AG10803 (cell line): ENCODE results near the gene RBM15.

Experiments
- DNase-seq: peaks from one replicate; pipeline ENCODE4 v3.0.0; 2010; ENCODE audit warnings: low read depth
- H3K4me3 ChIP-seq: 2 replicates; pipeline ENCODE4 v1.5.1; 2011; ENCODE audit warnings: mild to moderate bottlenecking, low read length, control low read depth
- TF ChIP-seq, protein P1 (sequence below): conservative IDR thresholded peaks from 2 replicates; pipeline ENCODE4 v1.5.1; 2011; ENCODE audit warnings: mild to moderate bottlenecking, low read length, control low read depth, inconsistent platforms

RBM15 gene

DNA sequence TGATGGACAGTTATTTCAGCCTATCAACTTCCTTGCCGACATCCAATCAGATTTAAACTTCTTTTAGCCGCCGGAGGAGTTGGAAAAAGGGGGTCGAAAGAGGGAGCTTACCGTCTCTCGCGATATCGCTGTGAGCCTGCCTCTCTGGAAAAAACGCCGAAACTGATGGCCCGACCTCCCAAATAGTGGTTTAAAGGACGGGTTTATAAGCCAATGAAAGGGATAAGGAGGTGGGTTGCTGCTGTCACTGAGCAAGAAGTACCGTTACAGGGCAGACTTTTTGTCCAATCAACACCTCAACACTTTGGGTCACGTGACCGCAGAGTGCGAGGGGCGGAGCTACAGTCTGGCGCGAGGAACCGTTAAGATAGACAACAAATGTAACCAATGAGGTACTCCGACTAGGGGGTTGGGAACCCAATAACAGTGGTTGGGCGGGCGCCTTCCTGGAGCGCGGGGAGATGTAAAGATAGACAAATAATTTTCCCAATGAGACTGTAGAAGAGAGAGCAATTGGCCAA, at the start of gene RBM15:
RBM15 (plus strand) TSS at position 492 of the 521 bp plus-strand sequence; CDS start at position 521, 29 bp downstream.
- peak; percentile 100 for DNase-seq
- TF ChIP-seq, protein P1, sequence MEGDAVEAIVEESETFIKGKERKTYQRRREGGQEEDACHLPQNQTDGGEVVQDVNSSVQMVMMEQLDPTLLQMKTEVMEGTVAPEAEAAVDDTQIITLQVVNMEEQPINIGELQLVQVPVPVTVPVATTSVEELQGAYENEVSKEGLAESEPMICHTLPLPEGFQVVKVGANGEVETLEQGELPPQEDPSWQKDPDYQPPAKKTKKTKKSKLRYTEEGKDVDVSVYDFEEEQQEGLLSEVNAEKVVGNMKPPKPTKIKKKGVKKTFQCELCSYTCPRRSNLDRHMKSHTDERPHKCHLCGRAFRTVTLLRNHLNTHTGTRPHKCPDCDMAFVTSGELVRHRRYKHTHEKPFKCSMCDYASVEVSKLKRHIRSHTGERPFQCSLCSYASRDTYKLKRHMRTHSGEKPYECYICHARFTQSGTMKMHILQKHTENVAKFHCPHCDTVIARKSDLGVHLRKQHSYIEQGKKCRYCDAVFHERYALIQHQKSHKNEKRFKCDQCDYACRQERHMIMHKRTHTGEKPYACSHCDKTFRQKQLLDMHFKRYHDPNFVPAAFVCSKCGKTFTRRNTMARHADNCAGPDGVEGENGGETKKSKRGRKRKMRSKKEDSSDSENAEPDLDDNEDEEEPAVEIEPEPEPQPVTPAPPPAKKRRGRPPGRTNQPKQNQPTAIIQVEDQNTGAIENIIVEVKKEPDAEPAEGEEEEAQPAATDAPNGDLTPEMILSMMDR, result no peak
- H3K4me3 ChIP-seq, result peak within 1 kb of the TSS; percentile 98

GRCh38 chr1:110291241-110292030, 47.7 kb upstream of the RBM15 start:
- no peak overlapping the region for H3K4me3 ChIP-seq
- DNase-seq, result peak; percentile 13
- TF ChIP-seq, protein P1, result no peak

DNA sequence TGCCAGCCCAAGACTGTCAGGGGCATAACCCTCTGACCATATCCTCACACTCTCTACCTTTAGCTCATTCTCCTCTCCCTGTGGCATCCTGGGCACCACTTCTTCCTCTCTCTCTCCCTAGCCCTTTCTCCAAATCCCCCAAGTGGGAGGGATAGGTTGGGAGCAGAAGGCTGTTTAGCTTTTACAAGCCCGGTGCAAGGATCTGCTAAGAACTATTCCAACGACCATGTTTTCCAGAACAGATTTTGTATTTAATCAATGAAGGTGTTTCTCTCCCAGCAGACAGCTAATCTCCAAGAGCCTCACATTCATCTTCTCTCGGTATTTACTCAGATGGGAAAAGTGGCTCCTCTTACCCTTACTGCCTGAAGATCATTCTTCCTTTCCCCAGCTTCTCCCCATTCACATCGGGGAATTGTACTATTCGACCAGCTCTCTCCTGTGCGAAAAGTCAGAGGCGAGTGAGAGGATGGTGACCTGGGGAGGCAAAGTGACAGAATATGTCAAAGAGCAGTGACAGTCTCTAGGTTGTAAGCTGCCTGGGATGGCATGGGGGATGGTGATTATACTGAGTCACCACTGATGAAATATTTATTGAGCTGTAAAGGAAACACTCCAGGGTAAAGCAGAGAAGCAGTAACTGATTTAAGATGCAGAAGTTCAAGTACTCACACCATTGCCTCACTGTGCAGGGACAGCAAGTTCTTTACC, 47.0 kb upstream of the RBM15 start:
- TF ChIP-seq, protein P1, result 0 out of 2 replicates have a peak, but pooled peaks have one; percentile 4
- DNase-seq, result peak; percentile 74
- no peak overlapping the region for H3K4me3 ChIP-seq

DNA sequence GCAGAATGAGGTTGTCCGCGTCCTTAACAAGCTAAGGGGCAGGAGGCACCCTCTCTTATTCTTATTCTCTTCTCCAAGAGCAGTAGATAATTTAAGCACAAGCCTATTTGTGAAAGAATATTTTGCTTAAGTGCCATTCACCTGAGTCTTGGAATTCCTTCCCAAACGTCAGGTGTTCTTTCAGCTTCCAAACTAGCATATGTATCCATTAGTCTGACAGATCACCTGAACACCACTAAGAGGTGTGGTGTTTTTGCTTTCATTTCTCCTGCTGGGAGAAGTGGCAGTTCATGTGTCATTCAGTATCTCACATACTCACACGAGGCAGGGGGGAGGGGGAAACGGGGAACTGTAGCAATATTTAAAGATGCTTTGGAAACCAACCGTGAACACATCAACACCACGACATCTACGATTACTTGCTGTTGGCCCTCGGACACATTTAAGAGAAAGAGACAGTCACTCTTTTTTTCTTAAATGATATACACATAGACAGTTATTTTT, 45.5 kb upstream of the RBM15 start:
- TF ChIP-seq, protein P1, result no peak
- no peak overlapping the region for H3K4me3 ChIP-seq
- DNase-seq, result no peak

DNA sequence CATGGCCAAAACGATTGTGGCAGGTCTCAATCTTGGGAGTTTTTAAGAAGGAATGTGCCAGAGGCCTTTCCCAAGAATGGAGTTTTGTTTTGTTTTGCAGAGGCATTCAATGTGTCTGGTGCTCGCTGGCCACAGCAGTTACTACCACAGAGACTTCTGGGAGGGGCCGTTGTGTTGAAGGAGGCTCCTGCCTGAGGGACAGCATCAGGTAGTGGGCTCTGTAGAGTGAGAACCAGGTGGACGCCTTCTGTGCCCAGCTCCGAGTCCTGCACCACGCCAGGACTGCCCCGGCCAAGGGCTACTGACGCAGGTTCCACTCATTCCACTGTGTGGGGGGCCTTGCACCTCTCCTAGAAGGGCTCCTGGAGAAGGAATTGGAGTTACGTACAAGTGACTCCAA, 44.9 kb upstream of the RBM15 start:
- TF ChIP-seq, protein P1, result no peak
- DNase-seq, result no peak
- H3K4me3 ChIP-seq, result no peak overlapping the region

- H3K4me3 ChIP-seq, result no peak overlapping the region
- DNase-seq, result peak; percentile 53
- TF ChIP-seq, protein P1, result no peak
Measured at GRCh38 chr1:110298991-110299390, 40.2 kb upstream of the RBM15 start.
